ENCODE data around the gene TRAPPC5. TPM values are rescaled to one million over a fixed set of nuclear protein-coding genes. Genes with fewer than 3 reads are reported as not detected.

Gene TRAPPC5
- total and polyA plus RNA-seq, 2 experiments from 2014 or later = 78.3 to 252 TPM

- H3K36me3 ChIP-seq (ENCODE audit: insufficient read depth) = no peaks in the 10 kb centered on the region
- peaks cover 7% of the 10 kb centered on the region for H3K27me3 Mint-ChIP-seq (ENCODE audit: insufficient read depth, low read depth, poor library complexity)
- TF ChIP-seq ZNF331 (CRISPR knock-in tag; IDR thresholded peaks at IDR 0.05; ENCODE audit: low read depth) (no peak), STAT1 (IDR thresholded peaks at IDR 0.05; ENCODE audit: unreplicated experiment) (no peak), JUNB (IDR thresholded peaks at IDR 0.05; ENCODE audit: unreplicated experiment) (no peak), ETS1 (IDR thresholded peaks at IDR 0.05) (no peak), CTCF (conservative IDR thresholded peaks at IDR 0.05; ENCODE audit: low read depth in 2 of 2) (no peak), CREB1 (CRISPR knock-in tag; IDR thresholded peaks at IDR 0.05; ENCODE audit: low read depth) (no peak), ZNF114 (CRISPR knock-in tag; IDR thresholded peaks at IDR 0.05) (no peak)
- TF ChIP-seq, protein P1, sequence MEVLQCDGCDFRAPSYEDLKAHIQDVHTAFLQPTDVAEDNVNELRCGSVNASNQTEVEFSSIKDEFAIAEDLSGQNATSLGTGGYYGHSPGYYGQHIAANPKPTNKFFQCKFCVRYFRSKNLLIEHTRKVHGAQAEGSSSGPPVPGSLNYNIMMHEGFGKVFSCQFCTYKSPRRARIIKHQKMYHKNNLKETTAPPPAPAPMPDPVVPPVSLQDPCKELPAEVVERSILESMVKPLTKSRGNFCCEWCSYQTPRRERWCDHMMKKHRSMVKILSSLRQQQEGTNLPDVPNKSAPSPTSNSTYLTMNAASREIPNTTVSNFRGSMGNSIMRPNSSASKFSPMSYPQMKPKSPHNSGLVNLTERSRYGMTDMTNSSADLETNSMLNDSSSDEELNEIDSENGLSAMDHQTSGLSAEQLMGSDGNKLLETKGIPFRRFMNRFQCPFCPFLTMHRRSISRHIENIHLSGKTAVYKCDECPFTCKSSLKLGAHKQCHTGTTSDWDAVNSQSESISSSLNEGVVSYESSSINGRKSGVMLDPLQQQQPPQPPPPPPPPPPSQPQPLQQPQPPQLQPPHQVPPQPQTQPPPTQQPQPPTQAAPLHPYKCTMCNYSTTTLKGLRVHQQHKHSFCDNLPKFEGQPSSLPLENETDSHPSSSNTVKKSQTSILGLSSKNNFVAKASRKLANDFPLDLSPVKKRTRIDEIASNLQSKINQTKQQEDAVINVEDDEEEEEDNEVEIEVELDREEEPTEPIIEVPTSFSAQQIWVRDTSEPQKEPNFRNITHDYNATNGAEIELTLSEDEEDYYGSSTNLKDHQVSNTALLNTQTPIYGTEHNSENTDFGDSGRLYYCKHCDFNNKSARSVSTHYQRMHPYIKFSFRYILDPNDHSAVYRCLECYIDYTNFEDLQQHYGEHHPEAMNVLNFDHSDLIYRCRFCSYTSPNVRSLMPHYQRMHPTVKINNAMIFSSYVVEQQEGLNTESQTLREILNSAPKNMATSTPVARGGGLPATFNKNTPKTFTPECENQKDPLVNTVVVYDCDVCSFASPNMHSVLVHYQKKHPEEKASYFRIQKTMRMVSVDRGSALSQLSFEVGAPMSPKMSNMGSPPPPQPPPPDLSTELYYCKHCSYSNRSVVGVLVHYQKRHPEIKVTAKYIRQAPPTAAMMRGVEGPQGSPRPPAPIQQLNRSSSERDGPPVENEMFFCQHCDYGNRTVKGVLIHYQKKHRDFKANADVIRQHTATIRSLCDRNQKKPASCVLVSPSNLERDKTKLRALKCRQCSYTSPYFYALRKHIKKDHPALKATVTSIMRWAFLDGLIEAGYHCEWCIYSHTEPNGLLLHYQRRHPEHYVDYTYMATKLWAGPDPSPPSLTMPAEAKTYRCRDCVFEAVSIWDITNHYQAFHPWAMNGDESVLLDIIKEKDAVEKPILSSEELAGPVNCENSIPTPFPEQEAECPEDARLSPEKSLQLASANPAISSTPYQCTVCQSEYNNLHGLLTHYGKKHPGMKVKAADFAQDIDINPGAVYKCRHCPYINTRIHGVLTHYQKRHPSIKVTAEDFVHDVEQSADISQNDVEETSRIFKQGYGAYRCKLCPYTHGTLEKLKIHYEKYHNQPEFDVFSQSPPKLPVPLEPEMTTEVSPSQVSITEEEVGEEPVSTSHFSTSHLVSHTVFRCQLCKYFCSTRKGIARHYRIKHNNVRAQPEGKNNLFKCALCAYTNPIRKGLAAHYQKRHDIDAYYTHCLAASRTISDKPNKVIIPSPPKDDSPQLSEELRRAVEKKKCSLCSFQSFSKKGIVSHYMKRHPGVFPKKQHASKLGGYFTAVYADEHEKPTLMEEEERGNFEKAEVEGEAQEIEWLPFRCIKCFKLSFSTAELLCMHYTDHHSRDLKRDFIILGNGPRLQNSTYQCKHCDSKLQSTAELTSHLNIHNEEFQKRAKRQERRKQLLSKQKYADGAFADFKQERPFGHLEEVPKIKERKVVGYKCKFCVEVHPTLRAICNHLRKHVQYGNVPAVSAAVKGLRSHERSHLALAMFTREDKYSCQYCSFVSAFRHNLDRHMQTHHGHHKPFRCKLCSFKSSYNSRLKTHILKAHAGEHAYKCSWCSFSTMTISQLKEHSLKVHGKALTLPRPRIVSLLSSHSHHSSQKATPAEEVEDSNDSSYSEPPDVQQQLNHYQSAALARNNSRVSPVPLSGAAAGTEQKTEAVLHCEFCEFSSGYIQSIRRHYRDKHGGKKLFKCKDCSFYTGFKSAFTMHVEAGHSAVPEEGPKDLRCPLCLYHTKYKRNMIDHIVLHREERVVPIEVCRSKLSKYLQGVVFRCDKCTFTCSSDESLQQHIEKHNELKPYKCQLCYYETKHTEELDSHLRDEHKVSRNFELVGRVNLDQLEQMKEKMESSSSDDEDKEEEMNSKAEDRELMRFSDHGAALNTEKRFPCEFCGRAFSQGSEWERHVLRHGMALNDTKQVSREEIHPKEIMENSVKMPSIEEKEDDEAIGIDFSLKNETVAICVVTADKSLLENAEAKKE (CRISPR knock-in tag; IDR thresholded peaks at IDR 0.05) = no peak
- H3K27ac ChIP-seq (ENCODE audit: low read depth) = no peak overlapping the region
- no peak overlapping the region for H3K4me3 ChIP-seq
- no peak overlapping the region for H3K27ac Mint-ChIP-seq
- H3K79me2 ChIP-seq (replicated peaks; ENCODE audit: insufficient read depth) = no peaks in the 10 kb centered on the region
- H3K9me2 ChIP-seq (ENCODE audit: insufficient read depth) = no peaks in the 10 kb centered on the region
- ATAC-seq = no peak
- peak overlapping the region; percentile 43; the same call in 1 of the 2 replicates for H3K4me2 ChIP-seq
- H3F3A ChIP-seq (replicated peaks; ENCODE audit: low read depth) = no peaks in the 10 kb centered on the region
- peaks cover 26% of the 10 kb centered on the region for H3K4me1 Mint-ChIP-seq
- no peaks in the 10 kb centered on the region; the same call in 2 of the 3 replicates for H3K9me3 Mint-ChIP-seq
- no peaks in the 10 kb centered on the region for H4K20me1 ChIP-seq (replicated peaks; ENCODE audit: insufficient read depth)
- H3K4me1 ChIP-seq (ENCODE audit: insufficient read depth) = 0 out of 2 replicates have a peak, but pooled peaks cover 4% of the 10 kb centered on the region
- no peaks in the 10 kb centered on the region; the same call in 2 of the 3 replicates for H3K36me3 Mint-ChIP-seq (ENCODE audit: low read depth)
- H3K4me3 Mint-ChIP-seq = no peak overlapping the region
- peak overlapping the region; percentile 84 for H2AFZ ChIP-seq
- no peaks in the 10 kb centered on the region for H3K27me3 ChIP-seq (ENCODE audit: insufficient read depth)
- no peak for DNase-seq (ENCODE audit: low spot score)
These were observed 18.4 kb downstream of the TRAPPC5 start for GRCh38 chr19:7699003-7699402.
